Uterus (tissue), 4 donors: Measurements from ENCODE around the gene PSMD14. TPM values are rescaled to one million over a fixed set of nuclear protein-coding genes. Genes with fewer than 3 reads are reported as not detected.
"Not testable (repeated sequence)": the region's sequence is repeated elsewhere in the genome, so short reads cannot be mapped to it uniquely, and the experiment has no call there.

ENCODE experiments used
- DNase-seq, 2 donors: peaks; one replicate each; pipeline ENCODE4 v3.0.0-alpha.2; 2019 to 2020
- H3K27ac ChIP-seq, 2 donors: fragments of 200-600 bp; sonication (generic); 1 replicate in 1 of 2; 2 replicates in 1 of 2; pipeline ENCODE4 v1.5.1; 2016 to 2018
- H3K27me3 ChIP-seq, 2 donors: fragments of 200-600 bp; sonication (generic); one replicate each; pipeline ENCODE4 v1.5.1; 2018 to 2019; ENCODE audit warnings: control low read depth in 1 of 2
- H3K36me3 ChIP-seq, 2 donors: fragments of 200-600 bp; sonication (generic); one replicate each; pipeline ENCODE4 v1.5.1; 2019; ENCODE audit warnings: control low read depth in 1 of 2
- H3K4me1 ChIP-seq, 2 donors: fragments of 200-600 bp; sonication (generic); one replicate each; pipeline ENCODE4 v1.5.1; 2018 to 2019; ENCODE audit warnings: control low read depth in 1 of 2
- H3K4me3 ChIP-seq, 2 donors: fragments of 200-600 bp; sonication (generic); 1 replicate in 1 of 2; 2 replicates in 1 of 2; pipeline ENCODE4 v1.5.1; 2018 to 2019; ENCODE audit warnings: mild to moderate bottlenecking in 1 of 2
- H3K9me3 ChIP-seq, 2 donors: fragments of 200-600 bp; sonication (generic); one replicate each; pipeline ENCODE4 v1.5.1; 2019; ENCODE audit warnings: control low read depth in 1 of 2
- CTCF ChIP-seq, 4 experiments: fragments of 200-600 bp in 2 of 4; fragments of 450-650 bp in 2 of 4; sonication (generic) in 2 of 4; IDR thresholded peaks; one replicate each; pipeline ENCODE4 v1.5.1; 2016 to 2019; ENCODE audit warnings: antibody characterized with exemption in 4 of 4, mild to moderate bottlenecking in 2 of 4, moderate library complexity in 1 of 4
- POLR2A ChIP-seq, 2 donors: fragments of 450-650 bp; IDR thresholded peaks; one replicate each; pipeline ENCODE4 v1.6.1; 2016; ENCODE audit warnings: antibody characterized with exemption in 2 of 2, mild to moderate bottlenecking in 1 of 2, moderate library complexity in 1 of 2
- intact Hi-C: fragments of 100-400 bp; cut with DNase I; formaldehyde crosslinking; loops from one replicate; pipeline ENCODE4 v1.15.1; 2023; ENCODE audit warnings: low total_unique reads
- total RNA-seq, 4 donors: library from RNA; depleted of rRNA in 3 of 4; stranded (reverse); fragments of >200 nt in 3 of 4; gene quantifications; one replicate each; pipeline versions ENCODE4 v1.1.0 to v1.2.4, GENCODE V29; 2014 to 2023
- donor health status: DM: yes; HTN: yes; CAD: no.

The PSMD14 gene
- total RNA-seq, 4 donors from 2014 or later: 6.8 to 69.2 (median 14.6) TPM

GRCh38 chr2:161354106-161354505 lies 45.9 kb downstream of the PSMD14 start:
- intact Hi-C loops: no loop called here
- H3K4me3 ChIP-seq: no peak overlapping the region

GRCh38 chr2:161355106-161355505 lies 46.9 kb downstream of the PSMD14 start:
- intact Hi-C loops: no loop called here
- no peak for DNase-seq
- H3K36me3 ChIP-seq: no peaks in the 10 kb centered on the region
- H3K9me3 ChIP-seq: no peaks in the 10 kb centered on the region
- no peaks in the 10 kb centered on the region for H3K27me3 ChIP-seq
- H3K4me1 ChIP-seq: no peaks in the 10 kb centered on the region
- TF ChIP-seq POLR2A (IDR thresholded peaks at IDR 0.05): no peak
- TF ChIP-seq CTCF (IDR thresholded peaks at IDR 0.05): no peak
- no peak overlapping the region for H3K27ac ChIP-seq
- H3K4me3 ChIP-seq: no peak overlapping the region

More at GRCh38 chr2:161354106-161354505, 45.9 kb downstream of the PSMD14 start:
- no peak for DNase-seq
- H3K27ac ChIP-seq: no peak overlapping the region
- H3K36me3 ChIP-seq: no peaks in the 10 kb centered on the region
- TF ChIP-seq CTCF (IDR thresholded peaks at IDR 0.05) (no peak), POLR2A (IDR thresholded peaks at IDR 0.05) (no peak)
- no peaks in the 10 kb centered on the region for H3K27me3 ChIP-seq
- H3K9me3 ChIP-seq: no peaks in the 10 kb centered on the region
- no peaks in the 10 kb centered on the region for H3K4me1 ChIP-seq

GRCh38 chr2:161355983-161356382 lies 47.8 kb downstream of the PSMD14 start:
- no peak overlapping the region for H3K27ac ChIP-seq
- TF ChIP-seq POLR2A (IDR thresholded peaks at IDR 0.05) (no peak), CTCF (IDR thresholded peaks at IDR 0.05) (no peak)
- H3K4me1 ChIP-seq: no peaks in the 10 kb centered on the region
- no peak overlapping the region for H3K4me3 ChIP-seq
- no peaks in the 10 kb centered on the region for H3K9me3 ChIP-seq
- intact Hi-C loops: no loop called here
- no peak for DNase-seq
- H3K27me3 ChIP-seq: no peaks in the 10 kb centered on the region
- H3K36me3 ChIP-seq: no peaks in the 10 kb centered on the region

- Histone ChIP-seq H3K36me3 (no peaks in the 10 kb centered on the region), H3K4me1 (no peaks in the 10 kb centered on the region), H3K9me3 (peaks cover 0 to 10% of the 10 kb centered on the region in 2 donors), H3K27me3 (no peaks in the 10 kb centered on the region), H3K27ac (no peak overlapping the region), H3K4me3 (no peak overlapping the region)
- intact Hi-C loops: no loop called here
- no peak for DNase-seq
- TF ChIP-seq POLR2A (IDR thresholded peaks at IDR 0.05): no peak
- TF ChIP-seq CTCF (IDR thresholded peaks at IDR 0.05): no peak
These were observed 48.9 kb downstream of the PSMD14 start for GRCh38 chr2:161357097-161357496.

- Histone ChIP-seq H3K27ac (no peak overlapping the region), H3K36me3 (no peaks in the 10 kb centered on the region), H3K4me1 (no peaks in the 10 kb centered on the region), H3K9me3 (peaks cover 0 to 22% of the 10 kb centered on the region in 2 donors), H3K4me3 (no peak overlapping the region), H3K27me3 (no peaks in the 10 kb centered on the region)
- intact Hi-C loops: no loop called here
- DNase-seq: no peak
- TF ChIP-seq POLR2A (IDR thresholded peaks at IDR 0.05) (no peak), CTCF (IDR thresholded peaks at IDR 0.05) (no peak)
These were observed 50.6 kb downstream of the PSMD14 start for GRCh38 chr2:161358838-161359237.

- H3K36me3 ChIP-seq, DNase-seq, intact Hi-C loops, H3K4me3 ChIP-seq, H3K27me3 ChIP-seq, H3K27ac ChIP-seq, H3K4me1 ChIP-seq: not testable (repeated sequence)
- H3K9me3 ChIP-seq: peaks cover 0 to 22% of the 10 kb centered on the region in 2 donors
These were observed 52.0 kb downstream of the PSMD14 start for GRCh38 chr2:161360095-161360654.
